Astrocyte (in vitro differentiated cells and primary cell): ENCODE results near the gene PCDHA2.
A peak's percentile ranks its signal among the peaks of the same experiment; 100 is the strongest.

Experiments used
- EZH2 ChIP-seq: IDR thresholded peaks from 2 replicates; pipeline ENCODE4 v1.6.1; 2012; ENCODE audit warnings: mild to moderate bottlenecking, low read length, inconsistent platforms; ENCODE audit not compliant: insufficient read depth
- TF ChIP-seq, protein P1 (sequence below): IDR thresholded peaks from 2 replicates; pipeline ENCODE4 v1.5.1; 2011; ENCODE audit warnings: low read depth, mild to moderate bottlenecking, inconsistent platforms, low read length, moderate library complexity; ENCODE audit not compliant: insufficient read depth

- TF ChIP-seq, protein P1, sequence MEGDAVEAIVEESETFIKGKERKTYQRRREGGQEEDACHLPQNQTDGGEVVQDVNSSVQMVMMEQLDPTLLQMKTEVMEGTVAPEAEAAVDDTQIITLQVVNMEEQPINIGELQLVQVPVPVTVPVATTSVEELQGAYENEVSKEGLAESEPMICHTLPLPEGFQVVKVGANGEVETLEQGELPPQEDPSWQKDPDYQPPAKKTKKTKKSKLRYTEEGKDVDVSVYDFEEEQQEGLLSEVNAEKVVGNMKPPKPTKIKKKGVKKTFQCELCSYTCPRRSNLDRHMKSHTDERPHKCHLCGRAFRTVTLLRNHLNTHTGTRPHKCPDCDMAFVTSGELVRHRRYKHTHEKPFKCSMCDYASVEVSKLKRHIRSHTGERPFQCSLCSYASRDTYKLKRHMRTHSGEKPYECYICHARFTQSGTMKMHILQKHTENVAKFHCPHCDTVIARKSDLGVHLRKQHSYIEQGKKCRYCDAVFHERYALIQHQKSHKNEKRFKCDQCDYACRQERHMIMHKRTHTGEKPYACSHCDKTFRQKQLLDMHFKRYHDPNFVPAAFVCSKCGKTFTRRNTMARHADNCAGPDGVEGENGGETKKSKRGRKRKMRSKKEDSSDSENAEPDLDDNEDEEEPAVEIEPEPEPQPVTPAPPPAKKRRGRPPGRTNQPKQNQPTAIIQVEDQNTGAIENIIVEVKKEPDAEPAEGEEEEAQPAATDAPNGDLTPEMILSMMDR, result peak; percentile 5
- no peak for TF ChIP-seq EZH2
Measured at GRCh38 chr5:140840978-140841962, 46.6 kb downstream of the PCDHA2 start, which contains the start of gene PCDHA8.
